ENCODE measurements around the gene CTRB1.
"Not testable (repeated sequence)": the region's sequence is repeated elsewhere in the genome, so short reads cannot be mapped to it uniquely, and the experiment has no call there.

CTRB1 gene

GRCh38 chr16:75204905-75205304 is 13.9 kb upstream of the CTRB1 start:
- DNase-seq: not testable (repeated sequence)

GRCh38 chr16:75205438-75205837 is 13.3 kb upstream of the CTRB1 start:
- not testable (repeated sequence) for DNase-seq

GRCh38 chr16:75205961-75206748 is 12.6 kb upstream of the CTRB1 start:
- not testable (repeated sequence) for DNase-seq

DNA sequence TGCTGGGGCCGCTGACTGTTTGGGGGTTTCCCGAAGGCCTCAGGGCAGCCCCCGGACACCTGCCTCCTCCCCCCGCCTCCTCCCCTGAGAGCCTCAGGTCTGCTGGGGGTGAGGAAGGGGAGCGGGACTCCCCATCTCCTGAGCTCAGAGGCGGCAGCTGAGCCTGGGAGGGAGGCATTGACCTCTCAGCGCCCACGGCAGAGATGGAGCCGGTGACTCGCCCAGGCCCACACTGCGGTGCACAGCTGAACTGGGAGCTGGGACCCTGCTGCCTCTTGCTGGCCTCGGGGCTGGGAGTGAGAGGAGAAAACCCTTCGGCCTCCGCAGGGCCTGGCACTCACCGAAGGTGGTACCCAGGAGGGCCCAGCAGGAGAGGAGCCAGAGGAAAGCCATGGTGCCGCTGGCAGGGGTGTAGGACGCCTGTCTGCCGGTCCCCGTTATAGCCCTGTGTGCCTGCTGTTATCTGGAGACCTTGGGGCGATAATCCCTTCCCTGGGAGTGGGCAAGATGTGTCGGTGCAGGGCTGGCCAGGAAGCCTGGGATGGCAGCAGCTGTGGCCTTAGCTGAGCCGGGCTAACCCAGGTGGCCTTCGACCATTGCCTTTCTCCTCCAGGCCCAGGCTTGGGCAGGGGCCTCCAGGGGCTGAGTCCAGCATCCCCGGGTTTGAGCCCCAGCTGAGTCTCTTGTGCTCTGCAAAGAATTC is 11.9 kb upstream of the CTRB1 start, which contains the start of gene CTRB2:
CTRB2 (minus strand) TSS at position 413 of the 703 bp plus-strand sequence; CDS start at position 393, 20 bp downstream.
- DNase-seq: no peak

DNA sequence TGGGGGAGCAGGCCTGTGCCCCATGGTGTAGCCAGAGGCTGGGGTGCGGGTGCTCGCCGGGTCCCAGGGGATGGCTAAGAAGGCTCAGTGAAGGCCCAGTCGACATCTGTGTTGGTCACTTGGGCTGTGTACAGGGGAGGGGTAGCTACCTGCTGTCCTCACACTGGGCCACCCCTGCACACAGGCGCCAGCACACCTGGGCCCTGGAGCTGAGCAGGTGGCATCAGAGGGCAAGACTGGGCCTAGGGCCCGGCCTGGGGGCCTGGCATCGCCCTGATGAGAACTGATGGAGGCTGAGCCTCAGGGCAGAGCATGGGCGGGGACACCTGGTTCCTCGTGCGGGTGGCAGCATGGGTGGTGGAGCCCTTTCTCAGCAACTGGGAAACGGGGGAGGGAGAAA is 11.0 kb upstream of the CTRB1 start:
- no peak for DNase-seq

DNA sequence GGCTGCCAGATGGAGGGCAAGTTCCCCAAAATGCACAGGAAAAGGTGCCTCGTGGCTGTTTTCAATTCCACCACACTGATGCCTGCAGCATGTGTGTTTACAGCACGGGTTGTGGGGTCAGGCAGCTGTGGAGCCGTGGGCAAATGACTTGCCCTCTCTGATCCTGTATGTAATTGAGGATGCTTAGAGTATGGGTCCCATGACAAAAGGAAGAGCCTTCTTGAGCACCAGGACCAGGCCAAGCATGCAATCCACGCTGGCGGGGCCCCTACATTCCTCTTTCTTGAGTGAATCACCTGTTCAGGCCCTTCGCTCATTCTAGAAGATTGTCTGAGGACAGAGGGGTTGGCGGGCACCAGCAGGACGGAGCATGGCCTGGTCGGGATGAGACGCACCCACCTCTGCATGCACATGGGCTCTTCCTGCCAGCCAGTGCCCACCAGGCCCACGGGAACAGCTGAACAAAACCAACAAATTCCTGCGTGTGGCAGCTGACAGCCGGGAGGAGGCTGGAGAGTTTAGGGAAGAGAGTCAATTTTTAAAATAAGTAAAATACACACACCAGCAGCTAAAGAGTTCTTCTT is 10.5 kb upstream of the CTRB1 start:
- no peak for DNase-seq

- no peak for DNase-seq
These were observed 9.8 kb upstream of the CTRB1 start for GRCh38 chr16:75208861-75209505.

GRCh38 chr16:75209514-75209913 is 9.3 kb upstream of the CTRB1 start:
- DNase-seq: not testable (repeated sequence)

DNA sequence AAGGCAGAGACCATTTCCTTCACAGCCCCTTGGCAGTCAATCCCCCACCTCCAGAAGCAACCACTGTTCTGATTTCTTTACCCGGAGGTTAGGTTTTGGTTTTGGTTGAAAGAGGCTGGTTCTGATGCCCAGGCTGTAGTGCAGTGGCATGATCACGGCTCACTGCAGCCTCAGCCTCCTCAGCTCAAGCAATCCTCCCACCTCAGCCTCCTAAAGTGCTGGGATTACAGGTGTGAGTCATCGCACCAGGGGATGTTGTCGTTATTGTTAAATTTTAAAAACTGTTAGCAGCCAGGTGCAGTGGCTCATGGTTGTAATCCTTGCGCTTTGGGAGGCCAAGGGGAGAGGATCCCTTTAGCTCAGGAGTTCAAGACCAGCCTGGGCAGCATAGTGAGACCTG is 8.8 kb upstream of the CTRB1 start:
- no peak for DNase-seq

DNA sequence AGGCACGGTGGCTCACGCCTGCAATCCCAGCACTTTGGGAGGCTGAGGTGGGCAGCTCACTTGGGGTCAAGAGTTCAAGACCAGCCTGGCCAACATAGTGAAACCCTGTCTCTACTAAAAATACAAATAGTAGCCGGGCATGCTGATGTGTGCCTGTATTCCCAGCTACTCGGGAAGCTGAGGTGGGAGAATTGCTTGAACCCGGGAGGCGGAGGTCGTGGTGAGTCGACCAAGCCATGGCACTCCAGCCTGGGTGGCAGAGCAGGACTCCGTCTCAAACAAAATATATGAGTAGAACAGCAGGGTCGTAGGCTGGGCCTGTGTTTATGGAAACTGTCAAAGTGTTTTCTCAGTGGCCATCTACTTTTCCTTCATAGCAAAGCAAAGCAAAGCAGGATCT is 7.5 kb upstream of the CTRB1 start:
- DNase-seq: not testable (repeated sequence)

- no peak for DNase-seq
These were observed 2.7 kb upstream of the CTRB1 start for GRCh38 chr16:75216127-75216526.

GRCh38 chr16:75216576-75216975 is 2.2 kb upstream of the CTRB1 start:
- DNase-seq: no peak

DNA sequence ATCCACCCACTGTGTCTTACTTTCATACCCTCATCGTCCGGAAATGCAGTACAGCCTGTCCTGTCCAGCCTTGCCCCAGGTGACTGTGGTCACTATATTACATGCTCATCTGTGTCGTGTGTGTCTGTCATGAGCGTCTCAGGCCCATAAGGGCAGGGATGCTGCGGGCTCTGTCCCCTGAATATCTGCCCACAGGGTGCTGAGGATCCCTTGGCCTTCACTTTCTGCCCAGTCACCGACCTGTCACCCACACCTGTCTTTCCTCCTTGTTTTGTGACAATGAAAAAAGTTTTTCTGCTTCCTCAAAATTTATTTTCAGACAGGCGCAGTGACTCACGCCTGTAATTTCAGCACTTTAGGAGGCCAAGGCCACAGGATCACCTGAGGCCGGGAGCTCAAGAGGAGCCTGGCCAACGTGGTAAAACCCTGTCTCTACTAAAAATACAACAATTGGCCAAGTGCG is 1.4 kb upstream of the CTRB1 start:
- DNase-seq: no peak

DNA sequence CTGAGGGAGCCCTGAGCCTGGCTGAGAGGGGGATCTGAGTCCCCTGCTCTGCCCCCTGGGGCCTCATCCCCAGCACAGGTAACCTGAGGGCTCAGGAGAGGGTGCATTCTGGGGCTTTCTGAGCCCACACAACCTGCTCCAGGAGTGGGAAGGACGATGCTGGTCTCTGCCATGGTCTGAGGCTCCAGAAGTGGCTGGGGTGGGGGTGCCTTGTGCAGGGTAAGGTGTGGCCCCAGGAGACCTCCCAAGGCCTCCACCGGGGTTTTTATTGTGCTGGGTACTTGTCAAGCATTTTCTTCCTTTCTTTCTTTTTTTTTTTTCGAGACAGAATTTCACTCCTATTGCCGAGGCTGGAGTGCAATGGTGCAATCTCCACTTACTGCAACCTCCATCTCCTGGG is 300 bp downstream of the CTRB1 start:
- no peak for DNase-seq

DNA sequence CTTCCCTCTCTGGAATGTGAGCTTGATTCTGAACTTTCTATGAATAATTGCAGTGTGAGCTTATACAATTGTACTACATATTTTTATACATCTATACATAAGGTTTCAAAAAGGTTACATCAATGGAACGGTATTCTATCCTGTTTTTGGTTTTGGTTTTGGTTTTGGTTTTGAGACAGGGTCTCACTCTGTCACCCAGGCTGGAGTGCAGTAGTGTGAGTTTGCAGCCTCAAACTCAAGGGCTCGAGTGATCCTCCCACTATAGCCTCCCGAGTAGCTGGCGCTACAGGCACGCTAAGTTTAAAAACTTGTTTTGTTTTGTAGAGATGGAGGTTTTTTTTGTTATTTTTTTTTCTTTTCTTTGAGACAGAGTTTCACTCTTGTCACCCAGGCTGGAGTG is 1.1 kb downstream of the CTRB1 start:
- no peak for DNase-seq

DNA sequence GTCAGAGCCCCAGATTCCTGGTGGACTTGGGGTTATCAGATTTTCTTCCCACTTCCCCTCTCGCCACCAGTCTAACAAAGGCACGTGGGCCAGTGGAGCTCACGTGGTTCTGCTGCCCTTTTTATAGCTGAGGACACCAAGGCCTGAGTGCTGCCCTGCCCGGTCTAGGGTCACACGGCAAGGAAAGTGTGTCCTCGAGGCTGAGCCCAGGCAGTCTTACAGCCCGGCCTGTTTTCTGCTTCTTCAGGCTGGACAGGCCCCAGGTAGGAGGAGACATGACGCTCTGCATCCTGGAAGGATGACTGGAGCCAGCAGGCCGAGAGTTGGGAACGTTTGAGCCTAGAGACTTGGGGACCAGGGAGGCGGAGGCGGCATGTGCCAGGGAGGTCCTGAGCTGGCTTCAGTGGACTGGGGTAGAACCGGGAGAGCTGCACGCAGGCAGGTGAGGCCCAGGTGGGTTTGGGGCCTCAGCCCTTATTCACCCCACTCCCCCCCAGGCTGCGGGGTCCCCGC is 3.5 kb downstream of the CTRB1 start:
- DNase-seq: no peak

DNA sequence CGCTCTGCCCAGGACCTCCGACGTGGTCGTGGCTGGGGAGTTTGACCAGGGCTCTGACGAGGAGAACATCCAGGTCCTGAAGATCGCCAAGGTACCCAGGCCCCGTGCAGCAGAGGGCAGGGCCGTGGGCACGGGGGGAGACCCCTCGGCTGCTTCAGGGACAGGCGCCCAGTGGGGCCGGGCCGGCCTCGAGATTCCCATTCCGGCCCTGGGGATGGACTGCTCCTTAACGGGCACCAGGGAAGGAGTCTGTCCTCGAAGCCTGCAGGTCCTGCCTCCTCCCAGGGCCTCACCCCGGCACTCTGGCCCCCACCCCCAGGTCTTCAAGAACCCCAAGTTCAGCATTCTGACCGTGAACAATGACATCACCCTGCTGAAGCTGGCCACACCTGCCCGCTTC is 4.3 kb downstream of the CTRB1 start:
- not testable (repeated sequence) for DNase-seq

- DNase-seq: no peak
These were observed 5.7 kb downstream of the CTRB1 start for GRCh38 chr16:75224306-75225082.

DNA sequence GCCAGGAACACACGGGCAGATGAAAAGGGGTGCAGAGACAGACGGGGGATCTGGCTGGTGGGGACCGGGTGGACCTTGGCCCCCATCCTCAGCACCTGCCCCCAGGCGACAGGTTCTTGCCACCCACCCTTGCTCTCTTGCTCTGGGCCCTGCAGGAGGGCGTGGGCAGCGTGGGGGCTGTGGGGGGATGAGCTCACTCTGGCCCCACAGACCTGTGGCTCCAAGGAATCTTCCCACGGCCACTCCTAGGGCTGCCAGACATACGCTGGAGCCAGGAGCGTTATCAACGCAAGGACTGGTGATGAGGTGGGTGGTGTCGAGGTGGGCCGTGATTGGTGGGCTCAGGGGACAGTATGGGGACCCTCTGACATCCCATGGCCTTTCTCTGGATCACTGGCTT is 6.3 kb downstream of the CTRB1 start:
- DNase-seq: no peak

- DNase-seq: no peak
These were observed 7.1 kb downstream of the CTRB1 start for GRCh38 chr16:75225678-75226515.

Measured in hematopoietic multipotent progenitor cell treated with erythropoietin and hydrocortisone succinate and interleukin-3 and kit ligand, for 8 days (in vitro differentiated cells).